HG03066 (cell line): Measurements from ENCODE around the gene SRGAP2C.
"Not testable (repeated sequence)": the region's sequence is repeated elsewhere in the genome, so short reads cannot be mapped to it uniquely, and the experiment has no call there.

ENCODE experiments used
- ATAC-seq: cut with Tn5 transposase; IDR thresholded peaks from one replicate; pipeline ENCODE4 v1.9.1; 2021; ENCODE audit warnings: low read depth; ENCODE audit not compliant: unreplicated experiment

Gene SRGAP2C

GRCh38 chr1:121184290-121185127 is at the start of gene SRGAP2C, which contains the start of gene FAM72B:
TSS of gene SRGAP2C (plus strand) at chr1:121184975. CDS start at chr1:121187447, 2,472 bp downstream.
TSS of gene FAM72B (minus strand) at chr1:121184340. CDS start at chr1:121183489, 851 bp downstream.
- peak; percentile 78 for ATAC-seq

GRCh38 chr1:121140393-121140792 is 44.4 kb upstream of the SRGAP2C start:
- ATAC-seq, result not testable (repeated sequence)

- ATAC-seq, result not testable (repeated sequence)
Observed at GRCh38 chr1:121148489-121149190, 36.1 kb upstream of the SRGAP2C start.

GRCh38 chr1:121151294-121151693 is 33.5 kb upstream of the SRGAP2C start:
- not testable (repeated sequence) for ATAC-seq

GRCh38 chr1:121152788-121153187 is 32.0 kb upstream of the SRGAP2C start:
- ATAC-seq, result not testable (repeated sequence)

GRCh38 chr1:121154811-121155210 is 30.0 kb upstream of the SRGAP2C start:
- not testable (repeated sequence) for ATAC-seq

GRCh38 chr1:121155671-121156358 is 29.0 kb upstream of the SRGAP2C start:
- ATAC-seq, result not testable (repeated sequence)

GRCh38 chr1:121156958-121157603 is 27.7 kb upstream of the SRGAP2C start:
- ATAC-seq, result not testable (repeated sequence)

- not testable (repeated sequence) for ATAC-seq
Observed at GRCh38 chr1:121157609-121158008, 27.2 kb upstream of the SRGAP2C start.

GRCh38 chr1:121160118-121160517 is 24.7 kb upstream of the SRGAP2C start:
- not testable (repeated sequence) for ATAC-seq

- not testable (repeated sequence) for ATAC-seq
Observed at GRCh38 chr1:121161199-121161901, 23.4 kb upstream of the SRGAP2C start.

GRCh38 chr1:121163850-121164757 is 20.7 kb upstream of the SRGAP2C start:
- not testable (repeated sequence) for ATAC-seq

GRCh38 chr1:121165296-121165695 is 19.5 kb upstream of the SRGAP2C start:
- not testable (repeated sequence) for ATAC-seq

- not testable (repeated sequence) for ATAC-seq
Observed at GRCh38 chr1:121167225-121167738, 17.5 kb upstream of the SRGAP2C start.

GRCh38 chr1:121168152-121168668 is 16.6 kb upstream of the SRGAP2C start:
- ATAC-seq, result not testable (repeated sequence)

- not testable (repeated sequence) for ATAC-seq
Observed at GRCh38 chr1:121176649-121177048, 8.1 kb upstream of the SRGAP2C start.

- ATAC-seq, result not testable (repeated sequence)
Observed at GRCh38 chr1:121178197-121178596, 6.6 kb upstream of the SRGAP2C start.

GRCh38 chr1:121183867-121184266 is 908 bp upstream of the SRGAP2C start:
- ATAC-seq, result not testable (repeated sequence)
